Limb (tissue), 2 donors: ENCODE measurements around the gene IL6ST.
"Not testable (repeated sequence)": the region's sequence is repeated elsewhere in the genome, so short reads cannot be mapped to it uniquely, and the experiment has no call there.

Source experiments
- DNase-seq, 2 donors: peaks; one replicate each; pipeline ENCODE4 v3.0.0-alpha.2; 2016; ENCODE audit errors: extremely low spot score in 2 of 2

Gene IL6ST

DNA sequence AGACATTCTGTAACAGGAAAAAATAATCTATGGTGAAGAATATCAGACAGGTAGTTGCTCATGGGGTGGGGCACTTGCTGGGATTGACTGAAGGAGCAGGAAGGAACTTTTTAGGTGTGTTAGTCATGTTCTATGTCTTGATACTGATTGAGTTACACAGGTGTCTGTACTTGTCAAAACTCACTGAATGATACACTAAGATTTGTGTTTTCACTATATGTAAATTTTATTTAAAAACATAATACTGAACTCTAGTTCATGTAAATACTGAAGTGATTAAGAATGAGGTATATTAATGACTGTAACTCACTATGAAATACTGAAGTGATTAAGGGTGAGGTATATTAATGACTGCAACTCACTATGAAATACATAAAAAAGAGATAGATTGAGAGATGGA lies 28.5 kb downstream of the IL6ST start:
- no peak for DNase-seq

DNA sequence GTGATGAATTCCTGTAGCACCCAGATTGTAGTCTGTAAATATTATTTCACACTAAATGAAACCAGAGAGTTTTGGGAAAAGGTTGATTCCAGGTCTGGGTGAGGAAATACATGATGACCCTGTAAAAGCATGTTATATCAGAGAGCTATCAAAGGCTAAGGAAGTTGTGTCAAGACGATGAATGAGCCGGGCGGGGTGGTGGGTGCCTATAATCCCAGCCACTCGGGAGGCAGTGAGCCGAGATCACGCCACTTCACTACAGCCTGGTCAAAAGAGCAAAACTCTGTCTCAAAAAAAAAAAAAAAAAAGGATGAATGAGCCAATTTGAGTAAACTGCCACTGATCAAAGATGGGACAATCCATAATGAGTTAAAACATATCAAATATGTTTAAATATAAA lies 29.2 kb downstream of the IL6ST start:
- DNase-seq: no peak

DNA sequence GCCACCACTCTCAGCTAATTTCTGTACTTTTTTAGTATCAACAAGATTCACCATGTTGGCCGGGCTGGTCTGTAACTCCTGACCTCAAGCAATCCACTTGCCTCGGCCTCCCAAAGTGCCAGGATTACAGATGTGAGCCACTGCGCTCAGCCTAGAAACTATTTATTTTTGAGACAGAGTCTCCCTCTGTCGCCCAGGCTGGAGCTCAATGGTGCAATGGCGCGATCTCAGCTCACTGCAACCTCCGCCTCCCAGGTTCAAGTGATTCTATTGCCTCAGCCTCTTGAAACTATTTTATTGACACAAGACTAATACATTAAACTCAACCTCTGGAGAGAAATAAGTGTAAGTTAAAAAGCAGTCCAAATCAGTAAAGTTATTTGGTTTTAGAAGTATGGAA lies 34.0 kb downstream of the IL6ST start:
- DNase-seq: no peak

- no peak for DNase-seq
These were observed 35.6 kb downstream of the IL6ST start for GRCh38 chr5:55959208-55959607.

DNA sequence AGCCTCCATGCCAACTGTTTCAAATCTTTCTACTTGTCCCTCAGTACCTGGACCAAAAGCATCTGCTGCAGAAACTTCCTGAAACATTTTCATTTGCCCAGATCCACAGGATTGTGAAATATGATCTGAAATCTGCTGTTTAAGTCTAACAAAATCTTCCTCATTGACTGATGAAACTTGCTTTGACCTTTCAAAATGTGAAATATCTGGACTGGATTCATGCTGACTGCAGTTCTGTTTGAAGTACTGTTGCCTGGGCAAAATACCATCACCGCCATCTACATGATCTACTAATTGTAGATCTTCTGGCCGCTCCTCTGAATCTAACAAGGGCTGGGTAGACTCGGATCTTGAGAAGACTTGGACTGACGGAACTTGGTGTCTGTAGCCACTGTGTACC lies 53.6 kb downstream of the IL6ST start:
- DNase-seq: not testable (repeated sequence)

DNA sequence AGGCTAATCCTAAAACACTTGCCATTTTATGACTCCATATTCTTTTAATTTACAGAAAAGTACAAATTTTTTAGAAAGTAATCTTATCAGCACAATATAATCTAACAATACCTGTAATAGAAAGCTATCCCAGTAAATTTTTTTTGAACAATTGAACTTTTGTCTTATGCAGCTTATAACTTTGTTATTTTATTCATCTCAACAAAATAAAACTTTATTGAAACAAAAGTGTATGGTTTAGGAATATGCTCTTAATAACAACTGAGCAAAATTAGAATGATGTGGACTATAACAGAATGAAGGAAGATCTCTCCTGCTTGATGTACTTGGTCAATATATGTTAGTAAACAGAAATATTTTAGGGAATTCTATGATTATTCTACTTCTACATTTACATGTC lies 57.2 kb downstream of the IL6ST start:
- DNase-seq: not testable (repeated sequence)

DNA sequence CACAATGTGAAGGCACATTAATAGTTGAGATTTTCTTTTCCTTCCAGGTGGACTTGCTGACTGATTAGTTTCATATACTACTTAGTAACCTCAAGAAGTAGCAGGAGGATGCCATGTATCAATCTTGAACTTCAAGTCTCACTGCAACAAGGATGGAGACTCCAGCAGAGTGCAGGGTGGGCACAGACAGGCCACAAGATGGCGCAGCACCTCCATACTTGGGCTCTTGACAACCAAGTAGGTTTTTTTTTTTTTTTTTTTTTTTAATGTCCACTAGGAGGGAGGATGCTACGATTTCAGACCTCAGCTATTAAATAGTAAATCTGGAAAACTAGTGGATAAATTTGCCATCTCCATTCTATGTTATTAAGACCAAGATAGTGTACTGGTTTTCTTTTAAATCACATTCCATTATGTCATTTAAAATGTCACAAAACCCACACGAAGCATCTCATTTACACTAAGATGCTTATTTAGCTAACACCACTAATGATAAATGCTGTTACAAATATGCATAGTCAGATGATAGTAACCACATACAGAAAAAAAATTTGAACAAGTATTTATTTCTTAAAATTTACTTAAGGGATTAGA lies 58.6 kb downstream of the IL6ST start:
- DNase-seq: peak; percentile 69 to 87

- no peak for DNase-seq
These were observed 59.4 kb downstream of the IL6ST start for GRCh38 chr5:55935371-55935770.

DNA sequence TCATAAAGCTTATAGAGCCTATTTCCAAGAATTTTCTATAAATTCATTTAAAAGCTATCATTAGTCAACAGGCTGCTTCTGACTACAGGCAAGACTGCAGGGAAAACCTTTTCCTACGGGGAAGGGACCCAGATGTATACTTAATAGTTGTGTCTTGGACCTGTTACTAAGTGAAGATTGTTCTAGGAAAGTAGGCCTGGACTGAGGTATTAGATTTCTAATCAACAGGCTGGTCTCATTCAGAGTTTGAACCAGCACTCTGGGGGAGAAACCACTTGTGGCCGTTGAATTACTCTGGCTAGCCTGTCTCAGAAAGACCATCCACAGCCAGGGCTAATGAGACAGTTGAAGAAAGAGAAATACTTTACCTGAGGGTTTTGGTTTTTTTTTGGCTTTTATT lies 60.0 kb downstream of the IL6ST start:
- no peak for DNase-seq

DNA sequence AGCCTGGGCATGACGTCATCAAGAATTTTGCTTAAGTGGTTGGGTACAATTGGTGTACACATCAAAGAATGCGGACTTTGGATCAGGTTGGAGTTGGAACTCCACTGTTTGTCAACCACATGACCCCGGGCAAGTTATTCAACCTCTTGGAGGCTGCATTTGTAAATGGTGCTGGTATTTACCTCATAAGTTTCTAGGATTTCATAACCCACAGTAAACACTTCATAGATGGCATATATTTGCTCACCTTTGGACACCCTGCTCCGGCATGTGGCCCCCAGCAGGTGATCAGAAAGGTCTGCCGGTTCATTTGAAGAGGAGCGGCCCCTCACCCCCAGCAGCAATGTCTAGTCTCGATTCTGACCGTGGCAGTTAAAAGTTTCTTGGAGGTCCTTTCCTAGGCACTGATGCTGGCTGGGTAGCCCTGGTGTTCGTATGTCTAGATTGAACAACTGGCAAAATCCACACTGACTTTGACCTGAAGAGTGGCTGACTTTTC lies 60.6 kb downstream of the IL6ST start:
- no peak for DNase-seq

GRCh38 chr5:55933377-55934114 lies 61.2 kb downstream of the IL6ST start:
- DNase-seq: no peak

- DNase-seq: no peak
These were observed 62.1 kb downstream of the IL6ST start for GRCh38 chr5:55932700-55933099.

DNA sequence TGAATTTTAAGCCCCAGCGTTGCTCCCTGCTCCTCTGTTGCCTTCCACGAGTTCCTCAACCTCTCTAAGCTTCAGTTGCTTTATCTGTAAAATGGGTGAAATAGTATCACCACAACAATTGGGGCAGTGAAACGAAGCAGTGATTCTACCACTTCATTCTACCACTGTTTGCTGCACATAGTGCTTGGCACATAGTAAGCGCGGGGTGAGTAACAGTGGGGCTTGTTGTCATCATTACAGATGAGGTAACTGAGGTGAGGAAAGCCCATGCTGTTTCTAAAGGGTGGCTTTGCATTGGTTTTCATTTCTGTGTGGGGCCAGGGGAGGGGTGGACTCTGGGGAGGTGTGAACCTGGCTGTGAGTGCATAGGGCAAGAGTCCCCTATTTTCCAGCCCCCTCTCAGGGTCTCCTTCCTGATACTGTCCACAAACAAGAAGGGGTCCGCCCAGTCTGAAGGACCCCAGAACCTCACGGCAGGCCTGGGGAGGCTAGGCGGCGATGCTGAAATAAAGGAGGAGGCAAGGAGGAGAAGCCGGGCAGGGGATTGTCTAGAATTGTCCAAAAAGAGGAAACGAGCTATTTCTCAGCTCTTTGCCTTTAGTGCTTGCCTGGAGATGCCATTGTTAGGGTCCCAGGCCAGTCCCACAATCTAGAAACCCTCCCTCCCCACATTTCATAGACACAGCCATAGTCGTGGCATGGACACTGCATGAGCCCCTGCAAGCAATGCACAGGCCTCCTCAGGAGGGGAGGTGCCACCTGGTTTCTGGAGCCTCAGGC lies 65.6 kb downstream of the IL6ST start:
- no peak for DNase-seq

DNA sequence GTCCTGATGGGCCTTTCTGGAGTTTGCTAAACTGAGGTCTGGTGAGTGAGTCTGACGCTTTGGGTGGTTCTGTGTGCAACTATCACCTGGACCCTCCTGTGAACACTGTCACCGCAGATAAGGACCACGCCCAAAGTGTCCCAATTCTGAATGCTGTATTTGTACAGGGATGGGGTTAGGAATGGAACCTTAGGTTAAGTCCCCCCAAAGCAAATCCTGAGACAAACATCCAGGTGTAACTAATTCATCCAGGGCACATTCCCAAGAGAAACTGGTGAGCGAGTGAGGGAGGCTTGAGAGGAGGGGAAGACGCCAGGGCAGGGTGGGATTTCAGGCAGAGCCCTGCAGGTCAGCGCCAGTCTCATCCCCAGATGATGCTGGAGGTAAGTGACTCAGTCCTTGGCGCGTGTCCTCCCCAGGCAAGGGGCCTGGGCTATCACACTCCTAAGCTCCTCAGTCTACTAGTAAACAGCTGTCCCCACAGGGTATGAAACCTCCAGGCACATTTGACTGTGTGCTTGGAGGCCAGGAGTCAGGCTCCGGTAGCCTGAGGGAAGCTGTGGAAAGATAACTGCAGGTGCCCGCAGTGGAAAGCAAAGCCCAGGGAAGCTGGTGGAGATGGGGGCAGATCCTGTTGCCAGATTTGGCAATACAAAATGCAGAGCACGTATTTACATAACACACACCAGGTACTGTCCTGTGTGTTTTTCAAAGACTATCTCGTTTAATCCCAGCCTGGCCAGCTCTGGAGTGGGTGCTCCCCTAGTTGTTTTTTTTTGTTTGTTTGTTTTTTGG lies 66.7 kb downstream of the IL6ST start:
- no peak for DNase-seq

DNA sequence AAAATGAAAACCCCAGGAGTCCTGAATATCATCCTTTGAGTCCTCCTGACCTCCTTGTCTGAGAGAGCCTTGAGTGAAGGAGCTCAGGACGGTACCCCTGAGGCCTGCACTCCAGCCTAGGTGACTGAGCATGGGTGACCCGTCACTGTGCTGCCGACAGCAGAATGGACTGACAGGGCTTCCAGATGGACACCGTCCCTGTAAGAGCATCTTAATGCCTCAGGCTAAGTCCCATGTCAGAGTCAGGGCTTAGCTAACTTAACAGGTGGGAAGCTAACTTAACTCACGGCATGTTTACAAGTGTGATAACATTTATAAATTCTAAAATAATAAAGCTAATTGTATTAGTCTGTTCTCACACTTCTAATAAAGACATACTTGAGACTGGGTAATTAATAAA lies 68.3 kb downstream of the IL6ST start:
- no peak for DNase-seq

GRCh38 chr5:55925712-55926111 lies 69.1 kb downstream of the IL6ST start:
- no peak for DNase-seq

DNA sequence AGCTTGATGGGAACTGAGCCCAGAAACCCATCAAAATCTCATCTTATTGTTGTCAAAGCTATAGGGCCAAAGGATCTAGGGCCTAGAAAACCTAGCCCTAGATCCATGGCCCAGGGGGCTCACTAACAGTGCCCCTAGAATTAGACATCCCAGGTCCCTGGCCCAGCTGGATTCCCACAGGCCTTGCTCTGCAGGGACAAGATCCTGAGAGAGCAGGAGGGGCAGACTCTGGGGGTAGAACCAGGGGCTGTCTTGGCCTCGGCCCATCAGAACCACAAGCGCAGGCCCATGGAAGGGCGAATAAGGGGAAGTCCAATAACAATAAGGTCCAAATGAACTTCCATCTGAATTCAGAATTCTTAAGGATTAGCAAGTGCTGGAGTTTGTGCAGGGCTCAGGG lies 69.6 kb downstream of the IL6ST start:
- no peak for DNase-seq

DNA sequence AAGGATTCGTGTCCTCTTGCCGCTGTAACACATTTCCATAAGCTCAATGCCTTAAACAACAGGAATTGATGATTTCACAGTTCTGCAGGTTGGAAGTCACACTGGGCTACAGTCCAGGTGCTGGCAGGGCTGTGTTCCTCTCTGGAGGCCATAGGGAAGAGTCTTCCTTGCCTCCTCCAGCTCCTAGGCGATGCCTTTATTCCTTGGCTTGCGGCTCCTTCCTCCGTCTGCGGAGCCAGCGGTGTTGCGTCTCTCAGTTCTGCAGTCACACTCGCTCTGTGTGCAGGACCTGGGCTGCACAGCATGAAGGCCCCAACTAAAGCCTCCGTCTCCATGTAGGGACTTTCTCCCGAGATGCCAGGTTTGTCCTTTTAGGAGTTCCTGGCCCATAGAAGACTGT lies 70.0 kb downstream of the IL6ST start:
- DNase-seq: no peak

GRCh38 chr5:55923865-55924500 lies 70.8 kb downstream of the IL6ST start:
- DNase-seq: no peak

- no peak for DNase-seq
These were observed 71.5 kb downstream of the IL6ST start for GRCh38 chr5:55923177-55923771.

- DNase-seq: no peak
These were observed 73.1 kb downstream of the IL6ST start for GRCh38 chr5:55921617-55922016.
